ENCODE measurements around the gene OSTC.
A peak's percentile ranks its signal among the peaks of the same experiment; 100 is the strongest.
"Not testable (repeated sequence)": the region's sequence is repeated elsewhere in the genome, so short reads cannot be mapped to it uniquely, and the experiment has no call there.

Gene OSTC

GRCh38 chr4:108646706-108647105 is 3.7 kb upstream of the OSTC start:
- DNase-seq (ENCODE audit: low spot score): no peak

GRCh38 chr4:108649863-108650211 is 562 bp upstream of the OSTC start:
- no peak for DNase-seq (ENCODE audit: low spot score)

- DNase-seq (ENCODE audit: low spot score): peak; percentile 79
These were observed 804 bp downstream of the OSTC start for GRCh38 chr4:108651014-108651791.

- DNase-seq (ENCODE audit: low spot score): no peak
These were observed 12.2 kb downstream of the OSTC start for GRCh38 chr4:108662629-108663028.

GRCh38 chr4:108674356-108674977 is 24.1 kb downstream of the OSTC start:
- no peak for DNase-seq (ENCODE audit: low spot score)

GRCh38 chr4:108681321-108681809 is 31.0 kb downstream of the OSTC start:
- DNase-seq (ENCODE audit: low spot score): no peak

- peak; percentile 67 for DNase-seq (ENCODE audit: low spot score)
These were observed 33.1 kb downstream of the OSTC start for GRCh38 chr4:108683479-108683878.

GRCh38 chr4:108685036-108685686 is 34.8 kb downstream of the OSTC start:
- DNase-seq (ENCODE audit: low spot score): no peak

GRCh38 chr4:108690738-108691137 is 40.3 kb downstream of the OSTC start:
- DNase-seq (ENCODE audit: low spot score): no peak

GRCh38 chr4:108693211-108693610 is 42.8 kb downstream of the OSTC start:
- no peak for DNase-seq (ENCODE audit: low spot score)

GRCh38 chr4:108693819-108694218 is 43.4 kb downstream of the OSTC start:
- no peak for DNase-seq (ENCODE audit: low spot score)

GRCh38 chr4:108694423-108694822 is 44.0 kb downstream of the OSTC start:
- no peak for DNase-seq (ENCODE audit: low spot score)

GRCh38 chr4:108695062-108695461 is 44.7 kb downstream of the OSTC start:
- DNase-seq (ENCODE audit: low spot score): no peak

GRCh38 chr4:108696160-108696559 is 45.8 kb downstream of the OSTC start:
- no peak for DNase-seq (ENCODE audit: low spot score)

- no peak for DNase-seq (ENCODE audit: low spot score)
These were observed 49.8 kb downstream of the OSTC start for GRCh38 chr4:108700081-108700757.

- no peak for DNase-seq (ENCODE audit: low spot score)
These were observed 52.6 kb downstream of the OSTC start for GRCh38 chr4:108702960-108703359.

GRCh38 chr4:108703370-108703769 is 53.0 kb downstream of the OSTC start:
- no peak for DNase-seq (ENCODE audit: low spot score)

- DNase-seq (ENCODE audit: low spot score): no peak
These were observed 53.6 kb downstream of the OSTC start for GRCh38 chr4:108703966-108704365.

GRCh38 chr4:108706289-108706688 is 55.9 kb downstream of the OSTC start:
- no peak for DNase-seq (ENCODE audit: low spot score)

- DNase-seq (ENCODE audit: low spot score): no peak
These were observed 58.8 kb downstream of the OSTC start for GRCh38 chr4:108709234-108709633.

- no peak for DNase-seq (ENCODE audit: low spot score)
These were observed 59.3 kb downstream of the OSTC start for GRCh38 chr4:108709722-108710121.

- not testable (repeated sequence) for DNase-seq (ENCODE audit: low spot score)
These were observed 60.2 kb downstream of the OSTC start for GRCh38 chr4:108710578-108710977.

- no peak for DNase-seq (ENCODE audit: low spot score)
These were observed 64.5 kb downstream of the OSTC start for GRCh38 chr4:108714880-108715279.

All from RKO (cell line).